Measurements from ENCODE around the gene SEH1L.
"Not testable (repeated sequence)": the region's sequence is repeated elsewhere in the genome, so short reads cannot be mapped to it uniquely, and the experiment has no call there.

The SEH1L gene, protein sequence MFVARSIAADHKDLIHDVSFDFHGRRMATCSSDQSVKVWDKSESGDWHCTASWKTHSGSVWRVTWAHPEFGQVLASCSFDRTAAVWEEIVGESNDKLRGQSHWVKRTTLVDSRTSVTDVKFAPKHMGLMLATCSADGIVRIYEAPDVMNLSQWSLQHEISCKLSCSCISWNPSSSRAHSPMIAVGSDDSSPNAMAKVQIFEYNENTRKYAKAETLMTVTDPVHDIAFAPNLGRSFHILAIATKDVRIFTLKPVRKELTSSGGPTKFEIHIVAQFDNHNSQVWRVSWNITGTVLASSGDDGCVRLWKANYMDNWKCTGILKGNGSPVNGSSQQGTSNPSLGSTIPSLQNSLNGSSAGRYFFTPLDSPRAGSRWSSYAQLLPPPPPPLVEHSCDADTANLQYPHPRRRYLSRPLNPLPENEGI

DNA sequence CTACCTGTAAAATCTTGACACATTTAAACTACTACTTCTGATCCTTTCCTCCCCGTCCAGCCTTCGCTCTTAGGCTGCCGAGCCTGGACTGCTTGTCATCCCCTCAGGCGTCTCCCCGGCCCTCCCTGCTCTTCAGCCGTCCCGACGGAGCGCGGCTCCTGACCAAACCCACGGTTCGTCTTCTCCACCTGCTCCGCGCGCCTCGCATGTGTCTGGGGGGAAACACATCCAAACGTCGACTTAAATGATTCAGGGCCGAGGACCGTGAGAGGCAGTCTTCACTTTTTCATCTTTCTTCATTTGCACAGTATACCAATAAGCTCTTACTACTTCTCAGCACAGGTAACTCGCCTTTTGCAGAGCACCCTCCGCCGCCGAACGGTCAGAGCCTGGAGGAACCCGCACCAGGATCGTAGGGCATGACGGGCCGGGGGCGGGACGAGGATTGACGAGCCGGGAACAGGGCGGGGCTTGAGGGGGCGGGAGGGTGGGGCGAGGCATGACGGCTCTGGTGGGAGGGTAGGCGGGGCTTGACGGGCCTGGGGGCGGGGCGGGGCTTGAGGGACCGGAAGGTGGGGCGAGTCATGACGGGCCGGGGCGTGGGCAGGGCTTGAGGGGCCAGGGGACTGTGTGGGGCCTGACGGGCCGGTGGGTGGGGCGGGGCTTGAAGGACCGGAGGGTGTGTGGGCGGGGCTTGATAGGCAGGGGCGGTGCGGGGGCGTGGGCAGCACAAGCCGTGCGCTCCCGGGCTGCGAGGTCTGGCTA is at the start of gene SEH1L:
TSS of gene SEH1L (plus strand) at position 727 of the 765 bp plus-strand sequence. CDS start 111 bp downstream, outside the sequence.
- DNase-seq (ENCODE audit: low read depth): peak; percentile 98

DNA sequence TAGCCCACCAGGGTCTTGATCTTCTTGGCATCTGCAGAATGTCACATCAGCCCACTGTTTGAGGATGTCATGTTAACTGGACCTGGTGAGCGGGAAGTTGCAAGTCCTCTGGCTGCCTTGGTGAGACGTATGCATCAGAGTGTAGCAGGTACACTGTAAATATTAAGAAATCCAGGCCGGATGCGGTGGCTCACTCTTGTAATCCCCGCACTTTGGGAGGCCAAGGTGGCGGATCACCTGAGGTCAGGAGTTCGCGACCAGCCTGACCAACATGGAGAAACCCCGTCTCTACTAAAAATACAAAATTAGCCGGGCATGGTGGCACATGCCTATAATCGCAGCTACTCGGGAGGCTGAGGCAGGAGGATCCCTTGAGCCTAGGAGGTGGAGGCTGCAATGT is 46.6 kb upstream of the SEH1L start:
- not testable (repeated sequence) for DNase-seq (ENCODE audit: low read depth)

DNA sequence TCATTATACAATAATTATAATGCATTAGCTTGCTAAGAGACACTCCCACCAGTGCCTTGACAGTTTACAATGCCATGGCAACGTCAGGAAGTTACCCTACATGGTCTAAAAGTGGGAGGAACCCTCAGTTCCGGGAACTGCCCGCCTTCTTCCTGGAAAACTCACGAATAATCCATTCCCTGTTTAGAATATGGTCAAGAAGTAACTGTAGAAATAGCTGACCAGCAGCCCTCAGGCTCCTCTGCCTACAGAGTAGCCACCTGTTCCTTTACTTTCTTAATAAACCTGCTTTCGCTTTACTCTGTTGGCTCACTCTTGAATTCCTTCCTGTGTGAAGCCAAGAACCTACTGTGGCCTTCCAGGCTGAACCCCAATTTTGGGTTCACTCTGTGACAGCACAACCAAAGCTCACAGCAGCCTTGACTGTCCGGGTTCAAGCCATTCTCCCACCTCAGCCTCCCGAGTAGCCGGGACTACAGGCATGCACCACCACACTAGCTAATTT is 43.7 kb upstream of the SEH1L start:
- DNase-seq (ENCODE audit: low read depth): no peak

DNA sequence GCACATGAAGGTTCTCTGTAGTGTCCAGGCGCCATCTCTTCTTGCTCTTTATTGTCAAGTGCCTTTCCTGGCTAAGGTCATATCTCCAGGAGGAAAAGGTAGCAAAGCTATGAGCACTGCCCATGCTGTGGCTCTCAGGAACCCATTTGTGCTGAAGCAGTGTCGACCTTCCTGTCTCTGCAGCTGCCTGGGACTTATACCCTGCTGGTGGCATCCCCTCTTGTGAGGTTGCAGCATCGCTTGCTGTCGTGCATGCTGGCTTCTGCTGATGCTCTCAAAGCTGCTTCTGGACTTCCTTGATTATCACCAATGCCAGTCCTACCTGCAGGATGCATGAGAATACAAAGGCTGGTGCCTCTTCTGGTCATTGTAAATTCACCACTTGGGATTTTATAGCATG is 41.7 kb upstream of the SEH1L start:
- DNase-seq (ENCODE audit: low read depth): no peak

DNA sequence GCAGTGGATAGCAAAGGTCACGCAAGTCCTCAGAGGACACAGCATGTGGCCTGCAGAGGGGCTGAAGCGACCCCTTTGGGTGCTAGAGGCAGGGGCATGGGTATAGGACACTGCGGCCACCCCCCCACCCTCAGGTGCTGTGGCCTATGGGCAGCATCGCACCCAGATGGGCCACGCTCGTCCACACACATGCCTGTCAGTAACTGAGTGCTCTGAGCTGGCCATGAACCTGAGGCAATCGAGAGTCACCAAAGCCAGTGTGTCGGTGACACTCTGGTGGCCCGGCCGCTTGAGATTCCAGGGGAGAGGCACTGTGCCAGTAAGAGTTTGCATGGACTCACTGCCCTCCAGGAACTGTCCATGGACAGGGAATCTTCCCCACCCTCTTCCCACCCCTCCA is 41.0 kb upstream of the SEH1L start:
- DNase-seq (ENCODE audit: low read depth): no peak

DNA sequence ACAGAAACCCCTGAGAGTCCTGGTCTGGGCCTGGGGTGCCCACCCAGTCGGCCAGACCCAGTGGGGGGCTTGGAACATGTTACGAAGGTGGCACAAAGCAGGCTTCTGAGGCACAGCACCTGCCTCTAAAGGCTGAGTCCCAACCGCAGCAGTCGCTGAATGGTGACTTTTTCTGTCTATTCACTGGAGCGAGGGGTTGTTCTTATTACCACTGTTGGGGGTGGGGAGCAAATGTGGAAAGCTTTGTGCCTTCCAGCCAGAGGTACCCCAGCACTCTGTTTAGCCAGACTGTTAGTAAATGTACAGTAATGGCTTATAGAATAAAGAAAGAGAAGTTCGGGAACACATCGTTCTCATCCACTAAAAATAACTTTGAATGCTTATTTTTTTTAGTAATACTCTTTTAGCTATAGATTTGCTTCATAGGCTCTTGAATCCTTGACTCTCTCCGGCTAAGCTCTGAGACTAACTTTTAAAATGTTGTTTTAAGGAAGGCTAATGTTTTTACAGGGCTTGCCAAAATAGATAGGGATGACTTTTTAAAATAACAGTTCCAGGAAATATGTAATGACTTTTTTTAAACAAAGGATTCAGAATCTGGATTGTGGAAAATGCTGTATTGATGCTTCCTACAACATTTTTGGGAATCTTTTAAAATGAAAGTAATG is 40.4 kb upstream of the SEH1L start:
- DNase-seq (ENCODE audit: low read depth): no peak

DNA sequence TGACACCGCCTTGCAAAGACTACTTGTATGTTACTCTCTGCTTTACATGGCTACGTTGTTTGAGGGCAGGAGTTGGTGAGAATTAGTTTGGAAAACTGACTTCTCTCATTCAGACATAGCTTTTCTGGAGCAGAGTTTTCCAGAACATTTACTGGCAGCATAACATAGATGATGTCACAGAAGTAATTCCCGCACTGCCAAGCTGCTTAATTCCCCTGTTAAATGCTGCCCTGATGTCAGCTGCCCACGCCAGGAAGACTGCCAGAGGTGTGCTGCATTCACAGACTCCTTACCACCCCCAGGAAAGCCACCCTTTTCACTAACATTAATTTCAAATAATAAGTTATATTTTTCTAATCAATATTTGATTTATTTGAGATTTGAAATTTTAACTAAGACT is 39.1 kb upstream of the SEH1L start:
- no peak for DNase-seq (ENCODE audit: low read depth)

DNA sequence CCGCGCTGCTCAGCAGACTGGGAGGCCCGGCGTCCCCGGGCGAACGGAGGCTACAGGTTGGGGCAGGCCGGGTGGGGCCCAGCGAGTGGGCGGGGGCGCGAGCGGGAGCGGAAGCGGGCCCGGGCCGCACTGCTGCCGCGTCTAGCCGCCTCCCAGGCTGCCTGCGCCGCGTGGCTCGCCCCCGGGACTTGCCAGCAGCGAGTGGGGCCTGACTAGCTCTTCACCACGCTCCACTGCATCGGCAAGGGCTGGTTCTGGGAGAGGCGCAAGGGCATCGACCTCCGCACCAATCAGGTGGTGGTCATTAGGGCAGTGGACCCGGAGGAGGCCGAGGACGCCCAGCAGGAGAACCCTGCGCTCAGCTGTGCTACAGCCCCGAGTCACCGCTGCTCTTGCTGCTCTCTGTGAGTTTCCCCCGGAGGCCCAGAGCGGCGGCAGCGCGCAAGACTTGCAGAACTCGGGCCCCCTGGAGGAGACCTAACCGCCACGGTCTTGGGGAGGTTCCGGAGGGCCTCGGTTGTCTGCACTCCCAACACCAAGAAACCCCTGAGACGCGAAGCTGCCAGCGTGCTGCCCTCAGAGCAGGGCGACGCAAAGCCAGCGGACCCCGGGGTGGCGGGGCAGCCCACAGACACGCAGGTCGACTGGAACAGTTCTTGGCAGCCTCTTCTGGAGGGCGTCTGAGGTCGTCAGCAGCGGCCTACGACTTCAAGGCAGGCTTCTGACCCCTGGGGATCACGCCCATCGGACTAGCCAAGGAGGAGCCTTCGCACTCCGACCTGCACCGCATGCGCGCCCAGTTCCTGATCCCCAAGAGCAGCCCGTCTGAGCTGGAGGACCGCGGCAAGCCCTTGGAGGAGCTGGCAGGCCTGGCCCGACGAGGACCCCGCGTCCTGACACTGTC is 36.5 kb upstream of the SEH1L start:
- peak; percentile 37 for DNase-seq (ENCODE audit: low read depth)

DNA sequence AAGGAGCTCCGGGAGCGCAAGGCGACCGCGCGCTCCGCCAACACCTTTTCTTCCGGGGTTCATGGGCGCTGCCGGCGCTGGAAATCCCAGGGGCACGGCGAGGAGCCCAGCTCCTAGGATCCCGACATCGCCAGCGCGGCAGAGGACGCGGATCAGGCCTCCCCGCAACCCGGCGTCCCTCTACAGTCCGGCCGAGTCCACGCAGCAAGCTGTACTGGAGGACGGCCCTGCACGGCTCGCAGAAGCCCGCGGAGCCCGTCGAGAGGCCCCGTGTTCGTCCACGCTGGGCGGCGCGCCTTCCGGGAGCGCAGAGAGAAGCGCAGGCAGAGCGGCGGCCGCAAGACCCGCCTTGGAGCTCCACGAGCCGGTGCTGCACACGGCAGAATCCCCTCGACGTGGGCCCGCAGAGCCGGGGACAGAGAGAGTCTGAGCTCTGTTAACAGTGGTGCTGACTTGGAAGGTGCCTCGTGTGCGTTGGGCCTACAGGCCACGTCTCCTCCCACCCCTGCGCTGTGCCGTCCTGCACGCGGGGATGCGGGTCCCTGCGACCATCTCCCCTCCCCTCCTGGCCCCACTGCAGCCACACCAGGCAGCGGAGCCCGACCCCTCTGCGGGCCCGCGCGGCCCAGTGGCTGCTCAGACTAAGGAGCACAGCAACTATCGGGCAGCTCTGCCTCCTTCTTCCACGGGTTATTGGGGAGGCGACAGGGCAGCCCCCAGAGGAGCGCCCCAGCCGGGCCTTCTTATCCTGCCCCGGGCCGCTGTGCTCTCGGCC is 35.7 kb upstream of the SEH1L start:
- no peak for DNase-seq (ENCODE audit: low read depth)

DNA sequence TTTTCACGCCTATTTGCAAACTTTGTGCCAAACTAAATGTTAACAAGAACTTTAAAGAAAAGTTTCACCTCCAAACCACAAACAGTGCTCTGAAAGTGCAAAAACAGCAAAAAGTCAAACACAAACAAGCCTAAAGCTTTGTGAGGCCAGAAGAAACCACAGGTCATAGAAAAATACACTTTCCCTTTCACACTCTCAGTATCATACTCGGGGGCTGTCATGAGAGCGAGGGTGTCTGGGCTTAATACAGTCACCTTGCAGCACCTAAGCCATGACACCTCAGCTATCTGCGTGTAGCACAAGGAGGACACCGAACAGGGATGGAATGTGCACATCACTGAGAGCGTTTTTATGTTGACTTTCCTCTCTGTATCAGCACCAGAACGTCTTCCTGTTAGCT is 26.6 kb upstream of the SEH1L start:
- no peak for DNase-seq (ENCODE audit: low read depth)

DNA sequence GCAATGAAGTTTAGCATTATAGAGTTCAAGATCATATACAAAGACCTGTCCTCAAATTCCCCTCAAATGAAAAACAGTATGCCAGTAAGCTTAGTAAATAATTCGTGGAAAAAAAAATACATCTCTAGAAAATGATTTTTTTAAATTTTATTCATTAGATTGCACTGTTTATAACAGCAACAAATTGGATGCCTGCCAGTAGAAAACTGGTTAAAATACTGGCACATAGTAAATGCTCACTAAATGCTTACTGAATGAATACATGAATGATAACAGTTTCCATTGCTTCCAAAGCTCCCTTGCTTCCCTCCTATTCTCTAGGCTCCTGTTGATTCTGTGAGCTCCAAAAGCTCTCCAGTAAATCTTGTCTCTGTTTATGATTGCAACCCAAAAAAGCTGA is 25.5 kb upstream of the SEH1L start:
- no peak for DNase-seq (ENCODE audit: low read depth)

DNA sequence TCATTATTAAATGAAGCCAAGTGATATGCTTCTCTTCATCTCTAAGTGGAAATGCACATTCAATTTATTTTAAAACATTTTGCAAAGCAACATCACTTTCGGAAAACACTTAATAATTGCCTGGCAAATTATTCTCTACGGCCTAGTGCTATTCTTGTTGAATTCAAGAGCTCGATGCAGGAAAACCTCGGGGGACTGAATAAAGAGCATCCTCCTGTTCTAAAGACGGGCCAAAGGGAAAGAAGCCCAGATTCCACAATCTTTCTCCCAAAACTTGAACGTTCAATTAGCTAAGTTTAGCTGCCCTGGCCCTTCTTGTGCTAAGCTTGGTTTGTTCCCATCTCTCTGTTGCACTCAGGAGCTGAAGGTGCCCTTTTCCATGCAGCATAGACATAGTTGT is 23.2 kb upstream of the SEH1L start:
- DNase-seq (ENCODE audit: low read depth): no peak

DNA sequence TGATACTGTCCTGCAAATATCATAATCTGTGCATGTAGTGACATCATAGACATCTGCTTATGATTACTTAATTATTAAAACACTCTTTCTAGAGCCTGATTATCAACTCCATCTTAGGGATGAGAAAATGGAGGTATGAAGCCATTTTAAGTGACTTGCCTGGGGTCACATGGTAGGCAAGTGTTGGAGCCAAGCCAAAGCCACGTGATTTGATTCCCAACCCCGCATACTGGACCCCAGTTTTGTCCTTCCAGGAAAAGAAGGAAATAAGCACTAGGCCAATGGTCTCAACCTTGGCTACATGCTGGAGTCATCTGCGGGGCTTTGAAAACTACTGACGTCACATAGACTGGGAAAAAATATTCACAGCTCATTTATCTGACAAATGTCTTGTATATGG is 19.6 kb upstream of the SEH1L start:
- DNase-seq (ENCODE audit: low read depth): no peak

DNA sequence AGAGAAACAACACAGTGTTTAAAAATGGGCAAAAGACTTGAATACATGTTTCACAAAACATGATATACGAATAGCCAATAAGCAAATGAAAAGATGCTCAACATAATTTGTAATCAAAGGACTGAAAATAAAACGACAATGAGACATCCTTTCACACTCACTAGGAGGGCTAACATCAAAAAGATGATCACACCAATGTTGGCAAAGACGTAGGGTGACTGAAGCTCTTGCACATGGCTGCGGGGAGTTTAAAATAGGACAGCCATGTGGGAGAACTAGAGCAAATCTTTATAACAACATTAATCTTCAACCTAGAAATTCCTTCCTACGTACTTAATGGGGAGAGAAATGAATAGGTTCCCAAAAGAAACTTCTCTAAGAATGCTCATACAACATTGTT is 19.2 kb upstream of the SEH1L start:
- DNase-seq (ENCODE audit: low read depth): no peak

DNA sequence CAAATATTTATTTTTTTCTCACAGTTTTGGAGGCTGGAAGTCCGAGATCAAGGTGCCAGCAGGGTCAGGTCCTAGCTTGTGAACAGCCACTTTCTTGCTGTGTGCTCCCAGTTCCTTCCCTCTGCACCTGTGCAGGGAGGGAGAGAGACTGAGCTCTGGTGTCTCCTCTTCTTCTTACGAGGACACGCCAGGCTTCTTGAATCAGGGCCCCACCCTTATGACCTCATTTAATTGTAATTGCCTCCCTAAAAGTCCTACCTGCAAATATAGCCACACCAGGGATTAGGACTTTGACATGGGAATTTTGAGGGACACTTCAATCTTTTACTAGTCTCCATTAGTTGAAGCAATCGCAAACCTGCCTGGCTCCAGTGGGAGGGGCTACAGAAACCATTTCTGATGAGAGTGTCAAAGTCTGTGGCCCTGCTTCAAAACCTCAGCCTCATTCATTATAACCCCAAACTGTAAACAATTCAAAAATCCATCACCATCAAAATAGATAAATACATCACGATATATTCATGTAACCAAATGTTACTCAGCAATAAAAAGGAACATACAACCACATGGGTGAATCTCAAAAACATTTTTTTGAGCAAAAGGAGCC is 18.2 kb upstream of the SEH1L start:
- DNase-seq (ENCODE audit: low read depth): no peak

DNA sequence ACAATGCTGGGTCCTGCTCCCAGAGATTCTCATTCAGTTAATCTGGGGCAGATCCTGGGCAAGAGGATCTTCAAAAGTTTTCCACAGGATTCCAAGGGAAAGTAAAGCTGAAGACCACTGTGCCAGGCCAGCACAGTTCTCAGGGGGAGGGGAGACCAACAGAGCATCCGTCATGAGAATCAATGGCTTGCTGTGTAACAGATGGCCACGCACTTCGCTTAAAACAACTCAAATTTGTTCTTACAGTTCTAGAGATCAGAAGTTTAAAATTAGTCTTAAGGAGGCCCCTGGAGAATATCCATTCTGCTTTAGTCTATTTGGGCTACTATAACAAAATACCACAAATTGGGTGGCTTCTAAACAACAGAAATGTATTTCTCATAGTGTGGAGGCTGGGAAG is 17.4 kb upstream of the SEH1L start:
- no peak for DNase-seq (ENCODE audit: low read depth)

DNA sequence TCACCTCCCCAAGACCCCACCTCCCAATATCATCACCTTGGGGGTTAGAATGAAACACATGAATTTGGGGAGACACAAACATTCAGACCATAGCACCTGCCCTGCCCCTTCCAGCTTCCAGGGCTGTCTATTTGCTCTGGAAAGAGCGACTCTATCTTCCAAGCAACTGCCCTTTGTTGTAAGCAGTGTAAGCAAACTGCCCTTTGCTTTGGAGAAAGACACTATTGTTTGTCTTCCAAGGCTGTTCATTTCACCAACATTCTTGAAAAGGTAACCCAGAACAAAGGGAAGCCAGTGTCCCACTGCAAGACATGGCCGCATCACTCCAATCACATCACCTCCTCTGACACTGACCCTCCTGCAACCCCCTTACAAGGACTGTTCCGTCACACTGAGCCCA is 16.9 kb upstream of the SEH1L start:
- DNase-seq (ENCODE audit: low read depth): no peak

DNA sequence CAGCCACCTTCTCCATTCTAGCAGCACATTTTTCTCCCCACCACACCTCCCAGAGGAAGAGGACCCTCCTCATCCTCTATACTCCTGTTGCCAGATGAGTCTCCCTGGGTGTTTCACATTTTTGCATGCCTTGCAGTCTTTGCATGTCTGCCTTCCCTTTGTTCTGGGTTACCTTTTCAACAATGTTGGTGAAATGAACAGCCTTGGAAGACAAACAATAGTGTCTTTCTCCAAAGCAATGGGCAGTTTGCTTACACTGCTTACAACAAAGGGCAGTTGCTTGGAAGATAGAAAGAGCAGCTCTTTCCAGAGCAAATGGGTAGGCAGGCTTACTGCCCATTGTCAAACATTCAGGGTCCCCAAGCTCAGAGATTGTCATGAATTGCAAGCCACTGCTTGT is 14.5 kb upstream of the SEH1L start:
- no peak for DNase-seq (ENCODE audit: low read depth)

DNA sequence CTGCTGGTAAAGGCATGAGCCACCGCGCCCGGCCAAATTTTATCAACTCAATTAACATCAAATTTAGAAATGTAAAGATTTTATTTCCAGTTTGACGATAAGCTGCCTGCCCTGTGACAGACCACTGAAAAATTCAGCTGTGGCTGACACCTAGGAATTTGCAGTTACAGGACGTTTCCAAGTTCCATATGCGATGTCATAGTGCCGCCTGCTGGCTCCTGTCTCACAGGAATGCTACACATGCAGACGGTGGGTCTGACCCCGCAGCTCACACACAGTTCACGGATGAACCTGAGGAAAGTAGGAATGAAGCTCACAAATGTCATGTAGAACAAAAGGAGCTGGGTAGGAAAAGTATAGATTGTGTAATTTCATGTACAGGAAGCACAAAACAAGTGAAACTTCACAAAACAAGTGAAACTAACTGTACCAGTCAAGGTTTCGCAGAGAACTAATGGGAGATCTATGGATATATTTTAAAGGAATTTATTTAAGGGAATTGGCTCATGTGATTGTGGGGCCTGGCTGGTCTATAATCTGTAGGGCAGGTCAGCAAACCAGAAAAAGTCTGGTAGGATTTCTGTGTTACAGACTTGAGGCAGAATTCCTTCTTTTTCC is 13.2 kb upstream of the SEH1L start:
- peak; percentile 34 for DNase-seq (ENCODE audit: low read depth)

DNA sequence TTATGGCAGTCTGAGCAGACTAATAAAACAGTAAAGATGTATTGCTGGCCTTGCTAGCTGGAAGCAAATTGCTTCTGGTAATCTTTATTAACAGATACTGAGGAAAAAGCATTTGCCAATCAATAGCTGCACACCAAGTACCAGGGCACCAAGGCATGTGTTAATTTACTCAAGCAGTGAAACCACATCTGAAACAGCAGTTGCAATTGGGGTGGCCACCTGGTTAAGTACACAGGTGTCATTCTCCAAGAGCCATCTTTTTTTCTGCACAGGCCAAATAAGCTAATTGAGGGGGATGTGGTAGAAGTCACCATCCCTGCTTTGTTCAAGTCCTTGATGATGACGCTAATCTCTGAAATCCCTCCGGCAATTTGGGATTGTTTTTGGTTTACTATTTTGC is 8.6 kb upstream of the SEH1L start:
- DNase-seq (ENCODE audit: low read depth): no peak

Measured in stimulated activated CD8-positive, alpha-beta memory T cell treated with anti-CD3 and anti-CD28 coated beads, Interleukin-15, amount 100 ng/mL, for 24 hours (primary cell).